SKM-1 treated with dmso at 0.1 percent for 144 hours (cell line): Measurements from ENCODE around the gene PRKAG2.

Experiments
- DNase-seq: peaks from one replicate; lab custom pipeline; 2025; ENCODE audit not compliant: unreplicated experiment; lab: John Stamatoyannopoulos, UW

The PRKAG2 gene

GRCh38 chr7:151900986-151901621 lies 24.2 kb upstream of the PRKAG2 start:
- DNase-seq = no peak

- DNase-seq = no peak
Measured at GRCh38 chr7:151900591-151900985, 23.7 kb upstream of the PRKAG2 start.

- DNase-seq = no peak
Measured at GRCh38 chr7:151899513-151900360, 22.8 kb upstream of the PRKAG2 start.

- no peak for DNase-seq
Measured at GRCh38 chr7:151897951-151898686, 21.2 kb upstream of the PRKAG2 start.

GRCh38 chr7:151897161-151897731 lies 20.3 kb upstream of the PRKAG2 start:
- no peak for DNase-seq

GRCh38 chr7:151896486-151896885 lies 19.6 kb upstream of the PRKAG2 start:
- DNase-seq = no peak

GRCh38 chr7:151896086-151896485 lies 19.2 kb upstream of the PRKAG2 start:
- DNase-seq = no peak

- DNase-seq = no peak
Measured at GRCh38 chr7:151895631-151896031, 18.7 kb upstream of the PRKAG2 start.

GRCh38 chr7:151895008-151895630 lies 18.2 kb upstream of the PRKAG2 start:
- DNase-seq = no peak

GRCh38 chr7:151894111-151895007 lies 17.4 kb upstream of the PRKAG2 start:
- DNase-seq = no peak

- no peak for DNase-seq
Measured at GRCh38 chr7:151893405-151893923, 16.5 kb upstream of the PRKAG2 start.

GRCh38 chr7:151891753-151892152 lies 14.8 kb upstream of the PRKAG2 start:
- DNase-seq = no peak

GRCh38 chr7:151891182-151891581 lies 14.3 kb upstream of the PRKAG2 start:
- DNase-seq = no peak

GRCh38 chr7:151890355-151891004 lies 13.6 kb upstream of the PRKAG2 start:
- DNase-seq = no peak

GRCh38 chr7:151889406-151890354 lies 12.8 kb upstream of the PRKAG2 start:
- no peak for DNase-seq

GRCh38 chr7:151888079-151889067 lies 11.5 kb upstream of the PRKAG2 start:
- DNase-seq = no peak

- no peak for DNase-seq
Measured at GRCh38 chr7:151886783-151887182, 9.9 kb upstream of the PRKAG2 start.
